Lung (tissue), 12 donors: ENCODE data around the gene GOT1. TPM values are rescaled to one million over a fixed set of nuclear protein-coding genes. Genes with fewer than 3 reads are reported as not detected.

Experiments used
- ATAC-seq: fragments of 200-7000 bp; cut with Tn5 transposase; one replicate; pipeline ENCODE4 v1.9.1; 2020; ENCODE audit warnings: moderate number of reproducible peaks; ENCODE audit not compliant: insufficient read depth, low FRiP score
- DNase-seq, 3 donors: peaks; one replicate each; pipeline ENCODE4 v3.0.0-alpha.2; 2013 to 2017
- H3K27ac ChIP-seq, 2 donors: one replicate each; pipeline ENCODE4 v1.5.1; 2013; ENCODE audit warnings: mild to moderate bottlenecking in 2 of 2, moderate library complexity in 2 of 2, control low read depth in 1 of 2, inconsistent platforms in 1 of 2, low read depth in 1 of 2, low read length in 1 of 2
- H3K27me3 ChIP-seq, 3 donors: one replicate each; pipeline ENCODE4 v1.5.1; 2013; ENCODE audit warnings: low read length in 2 of 3; ENCODE audit not compliant: control insufficient read depth in 3 of 3, insufficient read depth in 3 of 3
- H3K36me3 ChIP-seq, 4 donors: one replicate each; pipeline ENCODE4 v1.5.1; 2013; ENCODE audit warnings: low read length in 4 of 4, mild to moderate bottlenecking in 1 of 4, moderate library complexity in 1 of 4; ENCODE audit not compliant: control insufficient read depth in 4 of 4, insufficient read depth in 4 of 4
- H3K4me1 ChIP-seq, 5 donors: one replicate each; pipeline ENCODE4 v1.5.1; 2013; ENCODE audit warnings: low read length in 5 of 5, mild to moderate bottlenecking in 2 of 5, moderate library complexity in 1 of 5; ENCODE audit not compliant: control insufficient read depth in 5 of 5, insufficient read depth in 5 of 5
- H3K4me3 ChIP-seq: one replicate; pipeline ENCODE4 v1.5.1; 2013; ENCODE audit warnings: mild to moderate bottlenecking, control low read depth, moderate library complexity
- H3K9ac ChIP-seq, 2 donors: one replicate each; pipeline ENCODE4 v1.5.1; 2013; ENCODE audit warnings: low read length in 2 of 2, control low read depth in 1 of 2; ENCODE audit not compliant: insufficient read depth in 1 of 2
- H3K9me3 ChIP-seq, 4 donors: one replicate each; pipeline ENCODE4 v1.5.1; 2013; ENCODE audit warnings: low read length in 3 of 4, mild to moderate bottlenecking in 1 of 4, moderate library complexity in 1 of 4; ENCODE audit not compliant: control insufficient read depth in 4 of 4, insufficient read depth in 3 of 4
- WGBS, 2 donors: extraction: QIAGEN DNeasy Blood & Tissue Kit; methylation state at CpG; one replicate each; pipeline ENCODE4 v1.1.7; 2013; 5-methylcytosine and 5-hydroxymethylcytosine counted together
- polyA plus RNA-seq, 2 donors: library from polyadenylated mRNA; stranded (reverse); fragments of 200-250 nt; gene quantifications; one replicate each; pipeline ENCODE4 v1.2.1, GENCODE V29; 2013
- total RNA-seq, 2 donors: library from RNA; depleted of rRNA in 1 of 2; stranded (reverse); fragments of >200 nt in 1 of 2; gene quantifications; one replicate each; pipeline ENCODE4 v1.2.1, GENCODE V29; 2014 to 2021
- TF ChIP-seq, protein P1 (sequence below): IDR thresholded peaks from 2 replicates; pipeline ENCODE4 v1.5.1; 2012; ENCODE audit warnings: mild to moderate bottlenecking; ENCODE audit errors: control extremely low read depth, extremely low read depth
- donor health status: control.
- donor health status: control.
- donor health status: Bipolar disorder and iron deficiency.
- donor health status: healthy.
- donor health status: DM: yes; HTN: yes; CAD: no.

Gene GOT1
- total and polyA plus RNA-seq, 4 donors, result 14.6 to 35.3 (median 24.0) TPM

DNA sequence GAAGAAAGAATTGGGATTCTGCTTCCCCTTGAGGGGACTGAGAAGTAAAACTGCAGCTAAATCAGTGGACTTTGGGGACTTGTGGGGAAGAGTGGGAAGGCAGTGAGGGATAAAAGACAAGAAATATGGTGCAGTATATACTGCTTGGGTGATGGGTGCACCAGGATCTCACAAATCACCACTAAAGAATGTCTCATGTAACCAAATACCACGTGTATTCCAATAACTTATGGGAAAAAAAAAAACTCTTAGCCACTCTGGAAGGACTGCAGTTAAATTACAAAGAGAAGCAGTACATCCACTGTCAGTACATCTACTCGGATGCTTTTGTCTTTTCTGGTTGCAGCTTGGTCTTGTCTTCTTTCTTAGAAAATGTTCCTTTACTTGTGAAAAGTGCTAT lies 27.4 kb upstream of the GOT1 start:
- H3K9ac ChIP-seq, result no peak overlapping the region
- H3K27me3 ChIP-seq, result peaks cover 0 to 4% (median 0%) of the 10 kb centered on the region in 3 donors
- no peak overlapping the region for H3K27ac ChIP-seq
- no peak for DNase-seq
- no peak overlapping the region for H3K4me3 ChIP-seq
- no peak for ATAC-seq
- TF ChIP-seq, protein P1, sequence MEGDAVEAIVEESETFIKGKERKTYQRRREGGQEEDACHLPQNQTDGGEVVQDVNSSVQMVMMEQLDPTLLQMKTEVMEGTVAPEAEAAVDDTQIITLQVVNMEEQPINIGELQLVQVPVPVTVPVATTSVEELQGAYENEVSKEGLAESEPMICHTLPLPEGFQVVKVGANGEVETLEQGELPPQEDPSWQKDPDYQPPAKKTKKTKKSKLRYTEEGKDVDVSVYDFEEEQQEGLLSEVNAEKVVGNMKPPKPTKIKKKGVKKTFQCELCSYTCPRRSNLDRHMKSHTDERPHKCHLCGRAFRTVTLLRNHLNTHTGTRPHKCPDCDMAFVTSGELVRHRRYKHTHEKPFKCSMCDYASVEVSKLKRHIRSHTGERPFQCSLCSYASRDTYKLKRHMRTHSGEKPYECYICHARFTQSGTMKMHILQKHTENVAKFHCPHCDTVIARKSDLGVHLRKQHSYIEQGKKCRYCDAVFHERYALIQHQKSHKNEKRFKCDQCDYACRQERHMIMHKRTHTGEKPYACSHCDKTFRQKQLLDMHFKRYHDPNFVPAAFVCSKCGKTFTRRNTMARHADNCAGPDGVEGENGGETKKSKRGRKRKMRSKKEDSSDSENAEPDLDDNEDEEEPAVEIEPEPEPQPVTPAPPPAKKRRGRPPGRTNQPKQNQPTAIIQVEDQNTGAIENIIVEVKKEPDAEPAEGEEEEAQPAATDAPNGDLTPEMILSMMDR, result no peak
- no peaks in the 10 kb centered on the region for H3K36me3 ChIP-seq
- H3K9me3 ChIP-seq, result peaks cover 0 to 3% (median 1%) of the 10 kb centered on the region in 4 donors
- 54 to 67% methylated on average over 2 of the region's 2 CpGs for WGBS, 2 donors
- H3K4me1 ChIP-seq, result no peaks in the 10 kb centered on the region

DNA sequence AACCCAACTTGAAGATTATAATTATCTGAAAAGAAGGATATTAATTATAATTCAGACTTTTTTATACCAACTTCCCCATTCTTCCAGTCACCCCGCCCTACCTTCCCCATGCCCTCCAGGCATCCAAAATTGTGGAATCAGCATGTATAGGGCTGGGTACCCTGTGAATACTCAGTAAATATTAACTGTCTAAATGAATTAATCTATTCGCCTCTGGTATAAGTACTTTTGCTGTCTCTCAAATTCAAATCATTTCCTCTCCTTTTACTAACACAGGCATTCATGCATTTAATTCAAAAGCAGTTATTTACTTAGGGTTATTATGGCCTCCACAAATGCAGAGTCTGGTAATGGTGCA lies 26.5 kb upstream of the GOT1 start:
- Histone ChIP-seq H3K27ac (no peak overlapping the region), H3K4me1 (no peaks in the 10 kb centered on the region), H3K4me3 (no peak overlapping the region), H3K9ac (no peak overlapping the region), H3K9me3 (peaks cover 0 to 3% (median 1%) of the 10 kb centered on the region in 4 donors), H3K36me3 (no peaks in the 10 kb centered on the region), H3K27me3 (peaks cover 0 to 4% (median 0%) of the 10 kb centered on the region in 3 donors)
- DNase-seq, result no peak
- no peak for ATAC-seq
- TF ChIP-seq, protein P1, result no peak
- 92 to 93% methylated on average over 2 of the region's 2 CpGs for WGBS, 2 donors

- Histone ChIP-seq H3K36me3 (no peaks in the 10 kb centered on the region), H3K9me3 (peaks cover 0 to 2% (median 0%) of the 10 kb centered on the region in 4 donors), H3K27ac (no peak overlapping the region), H3K4me1 (peaks cover 0 to 5% (median 0%) of the 10 kb centered on the region in 5 donors), H3K27me3 (peaks cover 0 to 8% (median 0%) of the 10 kb centered on the region in 3 donors), H3K9ac (no peak overlapping the region), H3K4me3 (no peak overlapping the region)
- TF ChIP-seq, protein P1, result no peak
- 89 to 99% methylated on average over 3 of the region's 3 CpGs for whole genome bisulfite sequencing, 2 donors
- ATAC-seq (no peak), DNase-seq (no peak)
These were observed 25.9 kb upstream of the GOT1 start for GRCh38 chr10:99456207-99456930.
